ENCODE results near the gene P4HA2.

Gene P4HA2

DNA sequence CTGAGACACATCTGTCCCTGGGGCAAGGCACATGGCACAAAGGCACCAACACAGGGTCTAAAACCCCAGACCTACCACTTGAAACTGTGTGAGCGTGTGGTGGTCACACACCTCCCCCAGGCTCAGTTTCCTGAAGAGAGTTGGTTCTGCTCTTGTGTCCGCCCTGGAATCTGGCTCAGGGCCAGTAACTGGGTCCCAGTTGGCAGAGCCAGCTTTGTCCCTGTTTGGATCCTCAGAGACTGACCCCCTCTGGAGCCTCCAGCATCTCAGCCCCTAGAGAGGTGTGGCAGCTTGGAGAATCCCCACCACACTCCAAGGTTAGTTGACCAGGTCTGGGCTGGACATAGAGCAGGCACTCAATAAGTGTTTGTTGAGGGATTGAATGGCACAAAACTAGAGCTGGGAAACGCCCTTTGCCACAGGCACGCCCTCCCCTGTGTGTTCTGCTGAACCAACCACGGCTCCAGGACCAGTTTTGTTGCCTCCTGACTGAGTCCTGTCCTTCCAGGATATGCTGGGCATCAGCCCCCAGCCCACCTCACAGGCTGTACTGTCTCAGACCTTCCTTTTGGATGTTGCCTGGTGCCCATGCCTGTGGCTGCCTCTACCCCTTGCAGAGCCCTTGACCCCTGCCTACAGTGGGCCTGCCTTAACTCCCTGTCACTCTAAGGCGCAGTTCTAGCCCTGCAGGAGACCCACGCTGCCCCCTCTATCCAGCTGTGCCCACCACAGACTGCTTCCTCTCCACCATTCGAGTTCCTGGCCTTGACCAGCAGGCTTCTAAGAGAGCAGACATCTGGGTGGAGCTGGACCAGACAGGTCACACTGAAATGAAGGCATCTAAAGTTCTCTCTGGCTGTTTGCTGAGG, 26.0 kb upstream of the P4HA2 start:
- Histone ChIP-seq H3K27me3 (replicated peaks) (no peaks in the 10 kb centered on the region), H3K27ac (no peak overlapping the region), H3K4me3 (ENCODE audit: low read depth, low read length) (no peak overlapping the region), H3K36me3 (replicated peaks) (no peaks in the 10 kb centered on the region)
- TF ChIP-seq, protein P1, sequence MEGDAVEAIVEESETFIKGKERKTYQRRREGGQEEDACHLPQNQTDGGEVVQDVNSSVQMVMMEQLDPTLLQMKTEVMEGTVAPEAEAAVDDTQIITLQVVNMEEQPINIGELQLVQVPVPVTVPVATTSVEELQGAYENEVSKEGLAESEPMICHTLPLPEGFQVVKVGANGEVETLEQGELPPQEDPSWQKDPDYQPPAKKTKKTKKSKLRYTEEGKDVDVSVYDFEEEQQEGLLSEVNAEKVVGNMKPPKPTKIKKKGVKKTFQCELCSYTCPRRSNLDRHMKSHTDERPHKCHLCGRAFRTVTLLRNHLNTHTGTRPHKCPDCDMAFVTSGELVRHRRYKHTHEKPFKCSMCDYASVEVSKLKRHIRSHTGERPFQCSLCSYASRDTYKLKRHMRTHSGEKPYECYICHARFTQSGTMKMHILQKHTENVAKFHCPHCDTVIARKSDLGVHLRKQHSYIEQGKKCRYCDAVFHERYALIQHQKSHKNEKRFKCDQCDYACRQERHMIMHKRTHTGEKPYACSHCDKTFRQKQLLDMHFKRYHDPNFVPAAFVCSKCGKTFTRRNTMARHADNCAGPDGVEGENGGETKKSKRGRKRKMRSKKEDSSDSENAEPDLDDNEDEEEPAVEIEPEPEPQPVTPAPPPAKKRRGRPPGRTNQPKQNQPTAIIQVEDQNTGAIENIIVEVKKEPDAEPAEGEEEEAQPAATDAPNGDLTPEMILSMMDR (IDR thresholded peaks at IDR 0.05; ENCODE audit: low read depth, low read length, missing control alignments), result no peak
- in situ Hi-C loops (cut with HindIII; ENCODE audit: low pct_ligation_motif_present, low sequenced_read_pairs), result no loop called here
- no peak for DNase-seq

DNA sequence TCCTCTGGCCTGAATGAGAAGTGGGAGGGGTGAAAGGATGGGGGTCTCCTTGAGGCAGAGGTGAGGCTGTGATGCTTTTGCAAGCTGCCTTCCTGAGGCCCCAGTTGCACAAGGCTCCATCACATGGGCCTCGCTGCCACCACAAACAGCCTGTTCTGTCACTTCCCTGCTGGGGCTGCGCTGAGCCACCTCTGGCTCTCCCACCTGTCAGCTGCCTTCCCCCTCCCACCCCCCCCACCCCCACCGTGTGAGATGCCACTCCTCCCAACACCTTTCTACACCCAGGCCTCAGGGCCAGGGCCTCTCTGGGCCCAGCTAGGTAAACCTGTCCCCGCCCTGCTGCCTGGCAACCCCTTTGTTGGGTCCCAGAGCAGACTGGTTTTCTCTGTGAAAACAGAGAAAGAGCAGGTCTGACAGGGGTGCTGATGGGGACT, 25.4 kb upstream of the P4HA2 start:
- in situ Hi-C loops (cut with HindIII; ENCODE audit: low pct_ligation_motif_present, low sequenced_read_pairs), result no loop called here
- H3K36me3 ChIP-seq (replicated peaks), result no peaks in the 10 kb centered on the region
- H3K27me3 ChIP-seq (replicated peaks), result no peaks in the 10 kb centered on the region
- no peak overlapping the region for H3K4me3 ChIP-seq (ENCODE audit: low read depth, low read length)
- TF ChIP-seq, protein P1 (IDR thresholded peaks at IDR 0.05; ENCODE audit: low read depth, low read length, missing control alignments), result no peak
- no peak overlapping the region for H3K27ac ChIP-seq
- no peak for DNase-seq

GRCh38 chr5:132251220-132251725, 23.6 kb upstream of the P4HA2 start:
- no peaks in the 10 kb centered on the region for H3K36me3 ChIP-seq (replicated peaks)
- in situ Hi-C loops (cut with HindIII; ENCODE audit: low pct_ligation_motif_present, low sequenced_read_pairs), result no loop called here
- no peak overlapping the region for H3K27ac ChIP-seq
- H3K27me3 ChIP-seq (replicated peaks), result no peaks in the 10 kb centered on the region
- TF ChIP-seq, protein P1 (IDR thresholded peaks at IDR 0.05; ENCODE audit: low read depth, low read length, missing control alignments), result no peak
- H3K4me3 ChIP-seq (ENCODE audit: low read depth, low read length), result no peak overlapping the region
- no peak for DNase-seq

DNA sequence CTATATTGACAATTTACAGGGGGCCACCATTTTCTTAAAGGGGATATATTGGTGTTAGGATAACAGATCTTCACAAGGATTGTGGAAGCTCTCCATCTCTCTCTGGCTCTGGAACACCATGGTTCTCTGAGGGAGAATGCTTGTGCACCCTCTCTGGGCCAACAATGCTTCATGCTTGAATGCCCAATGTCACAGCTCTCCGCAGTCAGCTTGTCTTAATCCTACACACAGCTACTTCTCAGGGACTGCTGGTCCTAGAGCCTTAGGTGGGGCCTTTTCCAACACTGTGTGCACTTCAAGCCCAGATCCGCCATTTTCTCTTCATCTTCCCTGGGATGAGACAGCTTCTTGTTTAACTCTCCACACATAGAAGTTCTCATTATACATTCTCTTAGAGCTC, 22.9 kb upstream of the P4HA2 start:
- TF ChIP-seq, protein P1 (IDR thresholded peaks at IDR 0.05; ENCODE audit: low read depth, low read length, missing control alignments), result no peak
- Histone ChIP-seq H3K4me3 (ENCODE audit: low read depth, low read length) (no peak overlapping the region), H3K27me3 (replicated peaks) (no peaks in the 10 kb centered on the region), H3K36me3 (replicated peaks) (no peaks in the 10 kb centered on the region), H3K27ac (no peak overlapping the region)
- DNase-seq, result no peak
- in situ Hi-C loops (cut with HindIII; ENCODE audit: low pct_ligation_motif_present, low sequenced_read_pairs), result no loop called here

- DNase-seq, result no peak
- H3K27me3 ChIP-seq (replicated peaks), result no peaks in the 10 kb centered on the region
- no peak overlapping the region for H3K27ac ChIP-seq
- in situ Hi-C loops (cut with HindIII; ENCODE audit: low pct_ligation_motif_present, low sequenced_read_pairs), result no loop called here
- H3K36me3 ChIP-seq (replicated peaks), result no peaks in the 10 kb centered on the region
- TF ChIP-seq, protein P1 (IDR thresholded peaks at IDR 0.05; ENCODE audit: low read depth, low read length, missing control alignments), result no peak
- no peak overlapping the region for H3K4me3 ChIP-seq (ENCODE audit: low read depth, low read length)
Measured at GRCh38 chr5:132246806-132247205, 19.2 kb upstream of the P4HA2 start.
